Stimulated activated CD8-positive, alpha-beta memory T cell treated with anti-CD3 and anti-CD28 coated beads, Interleukin-4, amount 100 ng/mL, for 24 hours (primary cell): ENCODE measurements around the gene SIRT4.
A peak's percentile ranks its signal among the peaks of the same experiment; 100 is the strongest.
"Not testable (repeated sequence)": the region's sequence is repeated elsewhere in the genome, so short reads cannot be mapped to it uniquely, and the experiment has no call there.

Source experiments
- DNase-seq: peaks from one replicate; pipeline ENCODE4 v3.0.0-alpha.2; 2020; ENCODE audit warnings: low read depth

SIRT4 gene, protein sequence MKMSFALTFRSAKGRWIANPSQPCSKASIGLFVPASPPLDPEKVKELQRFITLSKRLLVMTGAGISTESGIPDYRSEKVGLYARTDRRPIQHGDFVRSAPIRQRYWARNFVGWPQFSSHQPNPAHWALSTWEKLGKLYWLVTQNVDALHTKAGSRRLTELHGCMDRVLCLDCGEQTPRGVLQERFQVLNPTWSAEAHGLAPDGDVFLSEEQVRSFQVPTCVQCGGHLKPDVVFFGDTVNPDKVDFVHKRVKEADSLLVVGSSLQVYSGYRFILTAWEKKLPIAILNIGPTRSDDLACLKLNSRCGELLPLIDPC

DNA sequence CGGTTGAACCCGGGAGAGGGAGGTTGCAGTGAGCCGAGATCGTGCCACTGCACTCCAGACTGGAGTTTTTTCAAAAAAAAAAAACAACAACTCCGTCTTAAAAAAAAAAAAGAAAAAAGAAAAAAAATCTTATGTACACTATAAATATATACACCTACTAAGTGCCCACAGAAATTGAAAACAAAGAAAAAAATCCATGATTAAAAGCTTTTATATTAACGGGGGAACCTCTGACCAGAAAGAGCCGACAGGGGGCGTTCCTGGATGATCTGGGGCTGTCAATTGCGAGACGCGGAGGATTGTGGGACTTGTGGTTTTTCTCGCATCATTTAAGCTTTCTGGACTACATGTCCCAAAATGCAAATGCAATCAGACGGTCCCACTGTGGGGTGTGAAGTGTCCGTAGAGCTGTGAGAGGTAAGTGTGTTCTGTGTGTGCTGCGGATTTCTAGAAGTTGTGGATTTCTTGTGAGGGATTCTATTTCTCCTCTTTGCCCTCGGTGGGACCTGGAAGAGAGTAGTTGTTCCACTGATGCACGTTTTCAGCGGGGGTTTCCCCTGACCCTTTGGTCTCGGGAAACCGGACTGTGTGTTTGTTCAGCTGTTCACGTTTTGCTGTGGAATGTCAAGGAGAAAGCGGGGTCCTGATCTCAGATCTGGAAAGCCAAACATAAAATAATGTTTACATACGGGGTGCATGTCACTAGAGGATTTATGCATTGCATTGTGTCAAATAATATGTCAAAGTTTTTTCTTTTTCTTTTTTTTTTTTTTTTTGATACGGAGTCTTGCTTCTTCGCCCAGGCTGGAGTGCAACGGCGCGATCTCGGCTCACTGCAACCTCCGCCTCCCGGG is at the start of gene SIRT4:
Gene SIRT4 (plus strand): TSS at position 360 of the 854 bp plus-strand sequence. CDS start 1,241 bp downstream, outside the sequence.
- DNase-seq, result peak; percentile 78

DNA sequence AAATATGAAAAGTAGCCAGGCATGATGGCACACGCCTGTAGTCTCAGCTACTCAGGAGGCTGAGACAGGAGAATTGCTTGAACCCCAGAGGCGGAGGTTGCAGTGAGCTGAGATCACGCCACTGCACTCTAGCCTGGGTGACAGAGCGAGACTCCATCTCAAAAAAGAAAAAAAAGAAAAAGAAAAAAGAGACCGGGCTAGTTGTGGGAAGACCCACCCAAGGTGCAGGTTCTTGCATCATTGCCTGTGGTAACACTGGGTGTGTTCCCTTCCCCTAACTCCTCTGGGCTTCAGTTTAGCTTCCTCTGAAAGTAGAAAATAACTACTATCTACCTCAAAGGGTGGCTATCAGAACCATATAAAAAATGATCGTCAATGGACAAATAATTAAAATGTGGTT is 48.8 kb upstream of the SIRT4 start:
- not testable (repeated sequence) for DNase-seq

DNA sequence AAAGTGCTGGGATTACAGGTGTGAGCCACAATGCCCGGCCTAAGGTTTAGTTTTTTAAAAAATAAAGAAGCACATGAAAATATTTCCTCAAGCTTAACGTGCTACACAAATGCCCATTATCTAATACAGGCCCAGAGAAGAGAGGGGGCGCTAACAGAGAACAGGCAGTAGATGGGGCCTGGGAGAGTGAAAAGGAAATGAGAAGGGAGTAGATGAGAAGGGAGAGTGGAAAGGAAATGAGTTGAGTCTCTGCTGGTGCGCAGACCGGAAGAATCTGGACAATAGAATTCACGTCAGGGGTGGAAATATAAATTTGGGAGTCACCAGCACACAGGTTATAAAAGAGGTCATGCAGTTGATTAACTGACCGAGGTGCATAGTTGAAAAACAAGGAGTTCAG is 47.3 kb upstream of the SIRT4 start:
- no peak for DNase-seq

DNA sequence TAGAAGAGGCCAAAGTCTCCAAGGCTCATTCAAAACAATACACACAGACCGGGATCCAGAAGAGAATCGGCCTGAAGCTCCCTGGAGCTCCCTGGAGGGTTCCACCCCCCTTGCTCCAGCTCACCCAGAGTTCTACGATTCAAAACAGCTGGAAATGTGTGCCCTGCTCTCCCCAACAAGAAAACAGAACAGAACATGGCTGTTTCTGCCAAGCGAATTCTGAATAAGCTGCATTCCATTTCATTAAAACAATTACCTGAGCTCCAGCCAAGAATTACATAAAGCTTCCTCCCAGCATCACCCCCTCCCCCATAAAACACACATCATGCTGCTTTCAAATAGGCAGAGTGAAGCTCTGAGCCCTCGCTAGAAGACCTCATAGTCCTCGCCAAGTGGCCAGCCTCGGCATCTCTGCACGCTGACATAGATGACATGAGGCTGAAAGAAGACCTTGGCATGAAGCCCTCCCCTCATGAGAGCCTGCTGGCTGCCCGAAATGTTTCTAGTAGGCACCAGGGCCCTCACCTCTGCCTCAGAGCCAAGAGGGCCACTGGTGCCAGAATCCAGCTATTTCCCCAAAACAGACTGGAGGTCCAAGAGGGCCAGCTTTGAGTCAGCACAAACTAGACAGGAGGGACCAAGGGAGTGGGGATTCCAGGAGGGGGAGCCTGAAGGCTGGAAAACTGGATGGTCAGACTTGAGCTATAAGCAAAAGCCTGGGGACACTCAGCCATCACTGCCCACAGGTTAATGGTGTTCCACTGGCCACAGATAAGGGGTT is 44.9 kb upstream of the SIRT4 start:
- no peak for DNase-seq

DNA sequence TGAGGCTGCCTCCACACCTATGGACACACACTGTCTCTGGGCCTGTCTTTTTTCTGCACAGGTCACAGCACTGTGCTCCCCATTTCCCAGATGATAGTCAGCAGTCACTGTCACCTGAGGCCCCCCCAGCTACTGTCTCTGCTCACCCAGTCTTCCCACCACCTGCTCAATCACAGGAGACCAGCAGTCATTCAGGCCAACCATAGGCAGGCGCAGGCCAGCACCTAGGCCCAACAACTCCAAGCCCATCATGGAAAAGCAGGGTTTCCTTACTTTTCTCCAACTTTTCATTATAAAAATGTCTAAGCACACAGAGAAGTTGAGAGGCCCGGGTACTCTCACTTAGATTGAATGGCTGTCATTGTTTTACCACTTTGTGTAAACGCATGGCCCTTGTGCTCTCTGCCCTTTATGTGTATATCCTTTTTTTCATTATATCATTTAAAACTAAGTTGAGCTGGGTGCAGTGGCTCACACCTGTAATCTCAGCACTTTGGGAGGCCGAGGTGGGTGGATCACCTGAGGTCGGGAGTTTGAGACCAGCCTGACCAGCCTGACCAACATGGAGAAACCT is 43.7 kb upstream of the SIRT4 start:
- no peak for DNase-seq

DNA sequence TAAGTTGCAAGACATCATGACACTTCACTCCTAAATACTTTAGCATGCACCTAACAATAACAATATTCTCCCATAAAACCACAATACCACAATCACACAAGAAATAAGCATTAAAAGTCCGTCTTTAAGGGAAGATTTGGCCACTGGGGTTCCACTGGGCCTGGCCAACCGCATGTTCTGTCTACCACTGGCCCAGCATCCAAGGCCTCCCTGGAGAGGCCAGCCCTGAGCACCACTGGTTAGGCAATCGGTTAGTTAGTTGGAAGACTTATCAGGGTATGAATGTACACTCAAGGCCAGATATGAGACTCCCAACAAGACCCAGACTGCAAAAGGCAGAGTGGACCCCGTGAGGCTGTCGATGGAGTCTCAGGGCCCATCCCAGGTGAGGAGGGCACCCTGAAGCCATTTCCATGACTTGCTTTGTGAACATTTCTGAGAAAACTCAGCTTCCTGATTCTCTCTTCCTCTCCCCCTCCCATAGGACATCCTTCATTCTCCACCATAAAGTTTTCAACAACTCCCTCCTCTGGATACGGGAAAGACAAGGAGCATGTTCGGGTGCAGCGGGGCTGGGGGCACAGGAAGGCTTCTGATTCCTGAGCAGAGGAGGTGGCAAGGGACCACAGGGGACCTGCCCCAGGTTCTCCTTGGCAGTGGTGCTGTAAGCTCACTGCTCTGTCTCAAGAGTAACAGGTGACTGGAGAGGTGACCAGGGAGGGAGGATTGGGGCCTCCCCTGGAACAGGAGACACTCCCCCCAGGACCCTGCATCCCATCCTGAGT is 42.5 kb upstream of the SIRT4 start:
- DNase-seq, result no peak

DNA sequence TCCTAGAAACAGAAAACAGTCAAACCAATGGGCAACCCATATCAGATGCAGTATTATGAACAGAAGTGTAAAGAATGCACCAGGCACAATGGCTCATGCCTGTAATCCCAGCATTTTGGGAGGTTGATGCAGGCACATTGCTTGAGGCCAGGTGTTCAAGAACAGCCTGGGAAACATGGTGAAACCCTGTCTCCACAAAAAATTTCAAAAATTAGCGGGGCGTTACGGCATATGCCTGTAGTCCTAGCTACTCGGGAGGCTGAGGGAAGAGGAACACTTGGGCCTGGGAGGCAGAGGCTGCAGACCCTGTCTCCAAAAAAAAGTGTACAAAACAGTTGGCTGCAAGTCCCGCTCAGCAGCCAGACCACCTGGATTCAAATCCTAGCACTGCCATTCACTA is 41.5 kb upstream of the SIRT4 start:
- no peak for DNase-seq

DNA sequence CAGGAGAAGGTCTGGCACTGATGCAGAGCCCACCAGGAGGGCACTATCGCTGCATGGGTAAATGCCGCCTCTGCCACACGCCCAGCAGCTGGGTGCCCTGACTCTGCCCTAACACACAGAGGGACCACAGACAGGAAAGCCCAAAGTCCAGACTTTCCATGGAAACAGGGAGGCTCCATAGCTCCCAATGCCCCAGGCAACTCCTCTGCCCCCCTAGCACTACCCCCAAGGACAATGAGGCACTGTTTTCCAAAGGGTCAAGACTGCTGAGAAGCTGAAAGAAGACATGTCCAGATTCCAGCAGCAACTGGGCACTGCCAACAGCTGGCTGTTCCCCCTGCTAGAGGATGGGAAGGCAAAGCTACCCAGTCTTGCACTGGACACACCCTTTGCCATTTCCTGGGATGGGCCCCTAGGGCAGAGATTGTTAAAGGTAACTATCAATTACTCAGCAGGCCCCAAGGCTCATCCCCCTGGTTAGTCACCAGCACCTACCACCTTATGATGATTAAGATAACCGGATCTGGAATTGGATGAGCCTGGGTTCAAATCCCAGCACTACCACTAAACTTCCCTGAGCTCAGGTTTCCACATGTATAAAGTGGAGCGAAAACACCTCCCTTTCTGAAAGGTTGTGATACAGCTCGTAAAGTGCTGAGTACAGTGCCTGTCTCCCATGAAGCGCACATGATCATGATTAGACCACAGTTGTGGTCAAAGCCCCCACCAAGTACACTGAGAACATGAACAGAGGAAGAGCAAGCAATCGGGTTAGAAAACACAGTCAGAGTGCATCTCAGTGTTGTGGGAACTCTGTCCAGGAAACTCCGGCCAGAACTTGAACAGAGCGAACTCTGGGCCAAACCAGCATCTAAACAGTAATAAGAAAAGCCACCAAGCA is 39.9 kb upstream of the SIRT4 start:
- DNase-seq, result no peak

DNA sequence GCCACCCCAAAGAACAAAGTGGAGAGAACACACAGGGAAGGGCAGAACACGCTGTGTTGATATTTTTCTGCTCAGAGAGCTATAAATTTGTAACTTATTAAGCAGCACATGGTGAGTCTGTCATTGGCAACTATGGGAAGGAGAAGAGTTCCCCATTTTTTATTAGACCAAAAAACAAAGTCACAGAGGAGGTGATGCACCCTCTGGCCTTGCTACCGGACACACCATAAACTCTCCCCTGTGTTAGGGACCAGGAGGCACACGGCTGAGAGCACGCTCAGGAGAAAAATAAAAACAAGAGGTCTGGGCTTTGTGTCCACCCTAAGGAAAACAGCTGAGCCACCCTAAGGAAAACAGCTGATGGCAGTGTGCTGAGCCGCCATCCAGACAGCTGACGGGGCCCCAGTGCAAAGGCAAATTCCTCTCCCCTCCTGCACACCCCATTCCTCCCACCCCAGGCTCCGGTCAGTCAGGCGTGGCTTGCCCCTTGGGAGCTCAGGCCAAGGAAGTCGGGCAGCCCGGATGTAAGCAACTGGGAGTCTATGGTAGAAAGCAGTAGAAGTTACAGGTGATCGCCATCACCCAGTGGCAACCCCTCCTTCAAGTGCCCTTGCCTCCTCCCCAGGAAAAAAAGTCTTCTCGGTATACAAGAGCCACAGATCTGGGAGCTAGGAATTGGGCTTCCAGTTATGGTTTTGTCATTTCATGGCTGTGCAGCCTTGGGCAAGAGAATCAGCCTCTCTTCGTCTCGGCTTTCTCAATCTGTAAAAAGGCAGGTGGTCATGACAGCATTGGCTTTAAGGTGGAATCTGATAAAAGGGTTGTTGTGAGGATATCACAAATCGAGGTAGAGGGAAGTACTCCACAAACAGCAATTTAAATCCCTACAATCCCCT is 39.0 kb upstream of the SIRT4 start:
- DNase-seq, result no peak

DNA sequence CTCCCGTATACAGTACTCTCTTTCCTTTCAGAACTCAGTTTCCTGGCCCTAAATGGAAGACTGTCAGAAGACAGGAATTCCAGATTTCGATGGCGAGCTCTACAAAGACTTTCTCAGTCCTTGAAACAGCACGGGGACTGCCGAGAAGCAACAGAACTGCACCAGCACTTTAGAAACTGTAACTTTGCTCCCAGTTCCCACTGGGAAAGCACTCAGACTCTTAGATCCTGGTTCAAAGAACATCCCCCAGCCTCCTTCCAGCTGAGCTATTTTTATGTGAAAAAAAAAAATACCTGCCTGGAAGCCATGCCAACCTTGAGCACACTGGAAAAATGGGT is 38.4 kb upstream of the SIRT4 start:
- DNase-seq, result no peak

DNA sequence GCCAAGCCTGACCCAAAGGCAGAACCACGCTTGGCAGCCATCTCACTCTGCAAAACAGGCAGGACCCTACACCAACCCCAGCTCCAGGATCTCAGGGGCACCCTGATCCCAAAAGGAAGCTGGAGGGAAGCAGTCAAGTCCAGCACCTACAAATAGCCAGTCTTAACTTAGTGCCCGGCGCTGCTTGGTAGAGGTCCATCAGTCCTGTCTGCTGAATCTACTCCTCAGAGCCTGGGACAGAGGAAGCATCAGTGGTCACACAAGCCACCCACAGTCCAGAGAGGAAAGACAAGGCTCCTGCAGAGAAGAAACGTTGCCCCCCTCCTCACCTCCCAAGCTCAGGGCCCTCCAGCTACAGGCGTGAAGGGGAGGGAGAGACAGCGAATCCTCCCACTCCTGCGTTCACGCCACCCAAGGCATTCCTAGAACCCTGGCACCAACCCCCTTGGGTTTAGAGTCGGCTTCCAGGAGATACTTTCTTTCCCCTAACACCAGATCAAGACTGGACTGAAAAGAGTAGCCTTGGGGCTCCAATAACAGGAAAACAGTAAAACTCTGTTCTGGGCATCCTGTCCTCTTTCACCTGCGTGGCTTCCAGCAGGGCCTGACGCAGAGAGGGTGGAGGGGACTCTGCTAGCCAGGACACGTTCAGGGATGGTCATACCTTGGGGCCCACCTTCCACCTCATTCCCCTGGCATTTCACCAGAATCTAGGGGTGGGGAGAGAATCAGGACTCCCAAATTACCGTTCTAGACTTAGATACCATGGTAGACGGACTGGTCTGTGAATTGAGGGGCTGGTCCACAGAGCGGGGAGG is 37.8 kb upstream of the SIRT4 start:
- DNase-seq, result no peak

DNA sequence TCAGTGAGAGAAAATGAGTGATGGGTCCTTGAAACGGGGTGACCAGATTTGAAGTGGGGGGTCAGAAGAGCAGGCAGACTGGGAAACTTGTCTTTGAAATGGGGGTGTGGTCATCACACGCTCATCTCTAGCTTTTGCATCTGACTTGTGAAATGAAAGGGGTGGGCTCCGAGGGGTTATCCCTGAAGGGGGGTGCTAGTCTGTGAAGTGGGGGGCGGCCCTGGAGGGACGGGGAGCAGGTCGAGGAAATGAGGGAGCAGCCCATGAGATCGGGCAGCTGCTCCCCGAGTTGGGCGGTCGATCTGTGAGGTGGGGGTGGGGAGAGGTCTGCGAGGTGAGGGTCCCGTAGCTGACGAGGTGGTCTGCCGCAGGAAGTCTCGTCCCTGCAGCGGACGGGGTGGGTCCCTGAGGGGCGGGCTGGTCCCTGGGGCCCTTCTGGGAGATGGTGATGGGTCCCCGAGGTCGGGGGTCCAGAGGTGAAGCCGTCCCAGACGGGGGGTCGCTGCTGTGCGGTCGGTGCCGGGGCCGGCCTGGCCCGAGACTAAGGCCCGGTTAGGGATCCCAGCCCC is 37.1 kb upstream of the SIRT4 start:
- no peak for DNase-seq

DNA sequence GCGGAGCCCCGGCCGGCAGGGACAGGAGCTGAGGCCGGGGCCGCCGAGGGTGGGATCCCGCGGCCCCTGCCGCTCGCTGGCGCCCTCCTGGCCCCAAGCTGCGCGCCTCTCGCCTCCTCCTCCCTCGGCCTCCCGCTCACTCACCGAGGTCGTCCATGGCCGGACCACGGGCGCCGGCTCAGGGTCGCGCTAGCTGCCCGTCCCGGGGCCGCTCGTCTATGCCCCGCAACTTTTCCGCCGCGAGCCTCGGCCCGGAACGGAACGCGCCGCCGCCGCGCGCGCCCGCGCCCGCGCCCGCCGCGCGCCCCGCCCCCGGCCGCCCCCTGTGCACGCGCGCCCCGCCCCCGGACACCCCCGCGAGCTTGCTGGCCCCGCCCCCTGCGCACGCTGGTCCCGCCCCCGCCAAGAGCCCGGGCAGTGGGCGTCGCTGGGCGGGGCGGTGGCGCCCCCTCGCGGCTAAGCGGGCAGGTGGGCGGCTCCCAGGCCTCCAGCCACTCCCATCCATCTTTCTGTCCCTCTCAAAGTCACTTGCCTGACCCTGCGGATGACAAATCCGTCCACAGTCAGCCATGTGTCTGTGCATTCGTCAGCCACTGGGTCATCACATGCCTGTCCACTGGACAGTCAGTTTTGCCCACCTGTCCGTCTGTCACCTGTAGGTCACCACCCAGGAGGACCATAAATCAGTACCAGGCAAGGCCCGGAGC is 36.5 kb upstream of the SIRT4 start, which contains the start of gene PXN:
Gene PXN (minus strand): TSS at position 258 of the 707 bp plus-strand sequence. CDS start 101 bp downstream, at position 157.
- DNase-seq, result peak; percentile 82

DNA sequence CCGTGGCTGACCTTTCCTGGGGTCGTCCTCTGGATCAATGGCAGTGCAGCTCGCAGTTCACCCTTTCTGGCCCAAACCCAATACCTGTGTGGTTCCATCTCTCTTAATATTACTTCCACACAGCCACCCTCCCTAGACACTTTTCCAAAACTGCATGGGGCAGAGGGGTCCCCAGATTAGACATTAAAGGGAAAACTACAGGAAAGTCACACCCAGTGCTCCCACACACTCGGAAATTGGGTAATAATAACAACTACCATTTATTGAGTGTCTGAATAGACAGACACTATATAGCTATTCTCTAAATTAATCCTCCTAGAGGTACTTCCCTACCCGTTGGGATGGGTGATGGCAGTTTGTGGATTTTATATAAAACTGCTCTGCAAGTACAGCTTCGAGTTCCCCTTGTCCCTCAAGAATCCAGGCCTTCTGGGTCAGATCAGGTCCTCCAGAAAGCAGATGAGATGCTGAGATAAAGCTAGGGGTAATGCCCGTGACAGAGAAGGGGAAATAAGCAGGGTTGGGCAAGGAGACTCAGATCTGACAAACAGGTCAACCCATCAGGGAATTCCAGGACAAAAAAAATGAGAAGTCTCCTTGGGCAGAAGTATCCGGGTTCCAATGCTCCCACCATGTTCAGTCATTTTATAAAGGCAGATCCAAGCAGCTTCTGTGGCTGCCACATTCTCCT is 35.8 kb upstream of the SIRT4 start:
- DNase-seq, result no peak

DNA sequence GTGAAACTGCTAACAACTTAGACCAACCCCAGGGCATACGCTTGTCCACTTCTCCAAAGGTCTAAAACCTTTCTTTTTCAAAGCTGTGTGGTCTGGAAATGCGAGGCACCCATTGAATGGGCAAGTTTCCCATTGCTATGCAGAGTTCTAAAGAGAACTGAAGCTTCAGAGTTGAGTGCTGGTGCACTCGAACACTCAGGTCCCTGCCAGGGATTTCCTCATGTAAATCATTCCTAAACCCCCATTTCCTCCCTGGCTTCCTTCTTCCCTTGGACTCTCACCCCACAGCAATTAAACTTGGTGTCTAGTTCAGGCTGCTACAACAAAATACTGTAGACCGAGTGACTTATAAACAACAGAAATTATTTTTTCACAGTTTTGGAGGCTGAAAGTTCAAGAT is 34.4 kb upstream of the SIRT4 start:
- DNase-seq, result no peak

DNA sequence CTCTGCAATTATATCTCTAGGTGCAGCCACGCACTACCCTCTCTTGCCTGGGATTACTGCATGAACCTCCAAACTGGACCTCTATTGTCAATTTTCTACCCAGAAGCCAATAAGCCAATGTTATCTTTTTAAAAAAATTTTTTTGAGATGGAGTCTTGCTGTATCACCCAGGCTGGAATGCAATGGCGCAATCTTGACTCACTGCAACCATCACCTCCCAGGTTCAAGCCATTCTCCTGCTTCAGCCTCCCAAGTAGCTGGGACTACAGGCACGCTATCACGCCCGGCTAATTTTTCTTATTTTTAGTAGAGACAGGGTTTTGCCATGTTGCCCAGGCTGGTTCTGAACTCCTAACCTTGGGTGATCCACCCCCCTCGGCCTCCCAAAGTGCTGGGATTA is 25.4 kb upstream of the SIRT4 start:
- no peak for DNase-seq
